Hepatocyte (in vitro differentiated cells): Measurements from ENCODE around the gene TRAM2. TPM values are rescaled to one million over a fixed set of nuclear protein-coding genes. Genes with fewer than 3 reads are reported as not detected.

ENCODE experiments used
- DNase-seq: peaks from one replicate; pipeline ENCODE4 v3.0.0-alpha.2; 2016; ENCODE audit warnings: low spot score
- H2AFZ ChIP-seq: fragments of 200-600 bp; sonication (generic); 2 replicates; pipeline ENCODE4 v1.6.0; 2016; ENCODE audit warnings: antibody characterized with exemption, mild to moderate bottlenecking
- H3K27ac ChIP-seq: fragments of 200-600 bp; sonication (generic); 2 replicates; pipeline ENCODE4 v1.5.1; 2016; ENCODE audit warnings: mild to moderate bottlenecking
- H3K27me3 ChIP-seq: fragments of 200-600 bp; sonication (generic); 2 replicates; pipeline ENCODE4 v1.6.1; 2016
- H3K36me3 ChIP-seq: fragments of 200-600 bp; sonication (generic); replicated peaks from 2 replicates; pipeline ENCODE4 v1.5.1; 2016; ENCODE audit warnings: low read depth; ENCODE audit not compliant: insufficient read depth
- H3K4me1 ChIP-seq: fragments of 200-600 bp; sonication (generic); 2 replicates; pipeline ENCODE4 v1.5.1; 2016; ENCODE audit warnings: mild to moderate bottlenecking, moderate library complexity; ENCODE audit not compliant: insufficient read depth
- H3K4me2 ChIP-seq: fragments of 200-600 bp; sonication (generic); 2 replicates; pipeline ENCODE4 v1.6.0; 2016
- H3K4me3 ChIP-seq: fragments of 200-600 bp; sonication (generic); 2 replicates; pipeline ENCODE4 v1.5.1; 2016; ENCODE audit warnings: mild to moderate bottlenecking
- H3K79me2 ChIP-seq: fragments of 200-600 bp; sonication (generic); 2 replicates; pipeline ENCODE4 v1.6.0; 2017; ENCODE audit warnings: mild to moderate bottlenecking
- H3K9me2 ChIP-seq: fragments of 200-600 bp; sonication (generic); replicated peaks from 2 replicates; pipeline ENCODE4 v1.6.0; 2017; ENCODE audit warnings: mild to moderate bottlenecking; ENCODE audit not compliant: insufficient read depth
- H3K9me3 ChIP-seq: fragments of 200-600 bp; sonication (generic); 2 replicates; pipeline ENCODE4 v1.5.1; 2016; ENCODE audit warnings: low read depth, mild to moderate bottlenecking
- H4K20me1 ChIP-seq: fragments of 200-600 bp; sonication (generic); 2 replicates; pipeline ENCODE4 v1.6.0; 2016; ENCODE audit warnings: mild to moderate bottlenecking; ENCODE audit not compliant: insufficient read depth, poor library complexity, severe bottlenecking
- EZH2 ChIP-seq: fragments of 200-600 bp; sonication (generic); IDR thresholded peaks from 2 replicates; pipeline ENCODE4 v1.6.1; 2016; ENCODE audit warnings: antibody characterized with exemption, mild to moderate bottlenecking, borderline replicate concordance
- EZH2phosphoT487 ChIP-seq: fragments of 200-600 bp; sonication (generic); IDR thresholded peaks from one replicate; pipeline ENCODE4 v1.6.1; 2018; ENCODE audit warnings: antibody characterized with exemption, mild to moderate bottlenecking, low read depth, moderate library complexity; ENCODE audit not compliant: unreplicated experiment, severe bottlenecking
- WGBS: methylation state at CpG from one replicate; pipeline ENCODE4 v1.1.6; 2016; ENCODE audit warnings: low lambda C conversion rate; ENCODE audit errors: missing lambda C conversion rate; 5-methylcytosine and 5-hydroxymethylcytosine counted together
- polyA plus RNA-seq: library from polyadenylated mRNA; unstranded; fragments of >200 nt; fragmentation: Nextera tagmentation; extraction: Ambion mirVana; gene quantifications from 2 replicates; pipeline ENCODE4 v1.2.1, GENCODE V29; 2016
- total RNA-seq: library from RNA; depleted of rRNA; stranded (reverse); fragments of >200 nt; gene quantifications from 2 replicates; pipeline ENCODE4 v1.2.3, GENCODE V29; 2014
- TF ChIP-seq, protein P1 (sequence below): fragments of 200-600 bp; sonication (generic); IDR thresholded peaks from 2 replicates; pipeline ENCODE4 v1.5.1; 2016; ENCODE audit warnings: antibody characterized with exemption, mild to moderate bottlenecking; ENCODE audit not compliant: poor library complexity

The TRAM2 gene
- total and polyA plus RNA-seq, 2 experiments from 2014 or later = 29.6 to 47.6 TPM

DNA sequence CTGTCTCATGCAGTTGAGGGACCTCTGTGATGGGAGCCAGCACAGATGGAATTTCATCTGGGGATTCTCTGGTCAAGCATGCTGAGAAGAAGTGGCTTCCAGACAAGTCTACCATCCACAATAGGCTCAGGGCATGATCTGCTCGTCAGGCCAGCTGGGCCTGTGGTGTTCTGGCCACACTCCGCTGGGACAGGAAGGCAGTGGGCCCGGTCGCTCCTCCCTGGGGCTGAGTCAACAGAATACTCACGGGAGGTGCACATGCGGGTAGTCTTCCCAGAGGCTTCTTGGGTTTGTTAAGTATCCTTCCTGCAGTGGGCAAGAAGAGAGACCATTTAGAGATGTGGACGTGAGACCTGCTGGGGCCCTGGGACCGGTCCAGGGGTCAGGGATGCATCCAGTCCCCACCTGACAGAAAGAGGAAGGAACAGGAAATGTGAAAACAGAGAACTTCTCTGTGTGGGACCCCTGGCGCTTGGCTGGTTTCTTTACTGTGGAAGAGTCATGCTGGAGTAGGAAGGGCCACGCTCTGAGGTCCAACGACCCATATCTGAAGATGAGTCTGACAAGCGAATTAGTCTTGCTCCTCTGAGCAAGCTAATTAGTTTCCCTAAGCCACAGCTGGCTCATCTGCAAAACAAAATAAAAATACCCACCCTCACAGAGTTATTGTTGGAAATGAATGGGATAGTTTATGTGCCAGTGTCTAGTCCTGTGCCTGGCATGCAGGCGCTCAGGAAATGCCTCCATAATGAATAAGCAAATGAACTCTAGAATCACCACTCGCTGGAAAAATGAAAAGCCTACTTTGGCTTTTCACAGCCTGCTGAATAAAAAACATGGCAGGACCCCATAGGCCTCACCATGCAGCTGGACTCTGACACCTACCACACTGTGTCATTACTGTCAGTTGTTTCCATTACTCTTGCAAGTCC, 67.3 kb downstream of the TRAM2 start:
- WGBS = 92% methylated on average over 14 of the region's 14 CpGs
- no peak overlapping the region for H2AFZ ChIP-seq
- H3K27me3 ChIP-seq = no peaks in the 10 kb centered on the region
- H3K4me3 ChIP-seq = no peak overlapping the region
- no peaks in the 10 kb centered on the region for H3K9me3 ChIP-seq
- H3K4me1 ChIP-seq = peaks cover 18% of the 10 kb centered on the region
- H3K27ac ChIP-seq = no peak overlapping the region
- no peaks in the 10 kb centered on the region for H4K20me1 ChIP-seq
- TF ChIP-seq, protein P1, sequence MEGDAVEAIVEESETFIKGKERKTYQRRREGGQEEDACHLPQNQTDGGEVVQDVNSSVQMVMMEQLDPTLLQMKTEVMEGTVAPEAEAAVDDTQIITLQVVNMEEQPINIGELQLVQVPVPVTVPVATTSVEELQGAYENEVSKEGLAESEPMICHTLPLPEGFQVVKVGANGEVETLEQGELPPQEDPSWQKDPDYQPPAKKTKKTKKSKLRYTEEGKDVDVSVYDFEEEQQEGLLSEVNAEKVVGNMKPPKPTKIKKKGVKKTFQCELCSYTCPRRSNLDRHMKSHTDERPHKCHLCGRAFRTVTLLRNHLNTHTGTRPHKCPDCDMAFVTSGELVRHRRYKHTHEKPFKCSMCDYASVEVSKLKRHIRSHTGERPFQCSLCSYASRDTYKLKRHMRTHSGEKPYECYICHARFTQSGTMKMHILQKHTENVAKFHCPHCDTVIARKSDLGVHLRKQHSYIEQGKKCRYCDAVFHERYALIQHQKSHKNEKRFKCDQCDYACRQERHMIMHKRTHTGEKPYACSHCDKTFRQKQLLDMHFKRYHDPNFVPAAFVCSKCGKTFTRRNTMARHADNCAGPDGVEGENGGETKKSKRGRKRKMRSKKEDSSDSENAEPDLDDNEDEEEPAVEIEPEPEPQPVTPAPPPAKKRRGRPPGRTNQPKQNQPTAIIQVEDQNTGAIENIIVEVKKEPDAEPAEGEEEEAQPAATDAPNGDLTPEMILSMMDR = no peak
- TF ChIP-seq EZH2phosphoT487 = no peak
- no peak for TF ChIP-seq EZH2
- H3K9me2 ChIP-seq = no peaks in the 10 kb centered on the region
- no peaks in the 10 kb centered on the region for H3K79me2 ChIP-seq
- no peak for DNase-seq
- no peak overlapping the region for H3K4me2 ChIP-seq
- H3K36me3 ChIP-seq = peaks cover 4% of the 10 kb centered on the region

DNA sequence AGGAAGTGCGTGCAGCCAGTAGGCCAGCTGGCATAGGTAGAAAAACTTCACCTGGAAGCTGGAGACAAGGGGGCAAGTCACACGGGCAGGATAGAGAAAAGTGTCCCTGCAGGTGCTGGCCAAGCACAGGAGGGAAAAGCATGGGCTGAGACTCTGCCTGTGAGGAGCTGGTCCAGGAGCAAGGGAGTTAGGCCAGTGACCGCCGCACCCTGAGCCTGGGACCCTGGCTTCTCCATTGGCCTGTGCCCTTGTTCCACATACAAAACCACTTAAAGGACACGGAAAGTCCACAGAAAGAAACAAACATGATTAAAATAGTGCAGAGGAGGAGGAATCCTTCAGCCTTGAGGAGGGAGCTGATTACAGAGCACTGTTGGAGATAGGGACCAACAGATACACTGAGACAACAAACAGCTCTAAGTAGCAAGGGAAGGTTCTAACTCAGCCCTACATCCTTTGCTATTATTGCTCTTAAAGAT, 68.6 kb downstream of the TRAM2 start:
- Histone ChIP-seq H3K79me2 (no peaks in the 10 kb centered on the region), H3K27me3 (no peaks in the 10 kb centered on the region), H3K4me1 (peaks cover 14% of the 10 kb centered on the region), H3K9me3 (no peaks in the 10 kb centered on the region), H3K4me2 (no peak overlapping the region), H3K27ac (no peak overlapping the region), H3K36me3 (peaks cover 4% of the 10 kb centered on the region), H4K20me1 (no peaks in the 10 kb centered on the region), H3K9me2 (no peaks in the 10 kb centered on the region), H3K4me3 (no peak overlapping the region), H2AFZ (no peak overlapping the region)
- DNase-seq = no peak
- TF ChIP-seq EZH2phosphoT487 = no peak
- TF ChIP-seq, protein P1 = no peak
- no peak for TF ChIP-seq EZH2
- WGBS = 98% methylated on average over 5 of the region's 5 CpGs

DNA sequence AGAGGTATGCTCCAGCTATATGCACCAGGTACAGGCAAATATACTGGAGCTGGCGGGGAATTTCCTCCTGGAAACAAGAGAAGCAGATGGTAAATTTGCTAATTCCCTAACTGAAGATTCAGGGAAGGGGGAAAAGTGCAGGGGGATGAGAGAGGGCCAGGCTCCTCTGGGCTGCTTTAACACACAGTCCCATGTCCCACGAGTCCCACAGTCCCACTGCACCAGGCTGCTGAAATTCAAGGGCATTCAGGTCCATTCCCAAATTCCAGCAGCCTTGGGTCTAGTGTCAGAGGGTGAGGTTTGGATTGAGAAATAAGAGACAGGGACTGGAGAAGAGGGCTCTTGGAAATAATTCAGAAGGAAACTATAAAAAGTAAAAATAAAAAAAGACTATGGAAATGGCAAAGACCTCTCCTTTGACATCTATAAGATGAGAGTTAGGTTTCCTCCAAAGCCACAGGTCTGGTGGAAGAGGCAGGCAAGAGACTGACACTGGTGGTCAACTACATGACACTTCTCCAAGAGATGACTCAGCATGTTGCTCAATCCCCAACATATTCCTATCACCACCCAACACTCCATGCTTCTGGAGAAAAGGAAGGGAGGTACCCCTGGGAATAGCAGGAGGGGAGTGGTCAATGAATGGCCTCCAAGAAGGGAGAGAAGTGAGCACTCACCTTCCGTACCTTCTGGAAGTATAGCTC, 69.2 kb downstream of the TRAM2 start:
- no peak overlapping the region for H2AFZ ChIP-seq
- H3K9me3 ChIP-seq = no peaks in the 10 kb centered on the region
- H4K20me1 ChIP-seq = no peaks in the 10 kb centered on the region
- H3K27me3 ChIP-seq = no peaks in the 10 kb centered on the region
- TF ChIP-seq, protein P1 = no peak
- TF ChIP-seq EZH2phosphoT487 (no peak), EZH2 (no peak)
- peaks cover 12% of the 10 kb centered on the region for H3K4me1 ChIP-seq
- H3K79me2 ChIP-seq = no peaks in the 10 kb centered on the region
- 98% methylated on average over 3 of the region's 3 CpGs for WGBS
- H3K4me3 ChIP-seq = no peak overlapping the region
- no peak overlapping the region for H3K27ac ChIP-seq
- no peak overlapping the region for H3K4me2 ChIP-seq
- no peak for DNase-seq
- peaks cover 2% of the 10 kb centered on the region for H3K36me3 ChIP-seq
- no peaks in the 10 kb centered on the region for H3K9me2 ChIP-seq
